ENCODE results near the gene LIPT2.
A peak's percentile ranks its signal among the peaks of the same experiment; 100 is the strongest.

The LIPT2 gene

GRCh38 chr11:74452366-74452765, 41.2 kb downstream of the LIPT2 start:
- no peaks in the 10 kb centered on the region for H3K9me3 ChIP-seq (ENCODE audit: control extremely low read depth in 1 of 5, control insufficient read depth in 4 of 5, insufficient read depth in 2 of 5, low read depth in 1 of 5, low read length in 4 of 5)
- WGBS (ENCODE audit: insufficient coverage) = 86% methylated on average over 3 of the region's 3 CpGs
- no peak for DNase-seq
- ChIA-PET CTCF (interaction anchor here (0.7 to 8.4 kb wide), 18 partner anchors 8 to 197 kb away, joined by 3 to 242 read pairs (median 5); no protein-coding TSS in a partner anchor), POLR2A (no interaction called here)
- no peak overlapping the region for H3K27ac ChIP-seq (ENCODE audit: insufficient read depth in 1 of 2, low read depth in 1 of 2, low read length in 2 of 2, poor library complexity in 1 of 2, severe bottlenecking in 2 of 2)
- peaks cover 0 to 11% (median 2%) of the 10 kb centered on the region in 4 experiments for H3K36me3 ChIP-seq (ENCODE audit: control insufficient read depth in 4 of 4, insufficient read depth in 4 of 4, low read length in 3 of 4)
- H3K4me1 ChIP-seq (ENCODE audit: control extremely low read depth in 1 of 4, control insufficient read depth in 4 of 4, insufficient read depth in 4 of 4, low read length in 3 of 4) = peaks cover 0 to 5% (median 1%) of the 10 kb centered on the region in 4 experiments
- no peak overlapping the region for H3K4me3 ChIP-seq (ENCODE audit: control insufficient read depth in 1 of 7, extremely low read depth in 1 of 7, insufficient read depth in 4 of 7, low read depth in 2 of 7, low read length in 6 of 7)
- no peaks in the 10 kb centered on the region for H3K27me3 ChIP-seq (replicated peaks in 2 of 5; ENCODE audit: control insufficient read depth in 4 of 5, insufficient read depth in 5 of 5, low read length in 4 of 5)

GRCh38 chr11:74450318-74450717, 43.2 kb downstream of the LIPT2 start:
- WGBS (ENCODE audit: insufficient coverage) = 97% methylated on average over 3 of the region's 6 CpGs
- Histone ChIP-seq H3K36me3 (ENCODE audit: control insufficient read depth in 4 of 4, insufficient read depth in 4 of 4, low read length in 3 of 4) (no peaks in the 10 kb centered on the region), H3K4me3 (ENCODE audit: control insufficient read depth in 1 of 7, extremely low read depth in 1 of 7, insufficient read depth in 4 of 7, low read depth in 2 of 7, low read length in 6 of 7) (no peak overlapping the region), H3K9me3 (ENCODE audit: control extremely low read depth in 1 of 5, control insufficient read depth in 4 of 5, insufficient read depth in 2 of 5, low read depth in 1 of 5, low read length in 4 of 5) (no peaks in the 10 kb centered on the region), H3K27me3 (replicated peaks in 2 of 5; ENCODE audit: control insufficient read depth in 4 of 5, insufficient read depth in 5 of 5, low read length in 4 of 5) (no peaks in the 10 kb centered on the region), H3K4me1 (ENCODE audit: control extremely low read depth in 1 of 4, control insufficient read depth in 4 of 4, insufficient read depth in 4 of 4, low read length in 3 of 4) (peaks cover 0 to 5% (median 1%) of the 10 kb centered on the region in 4 experiments), H3K27ac (ENCODE audit: insufficient read depth in 1 of 2, low read depth in 1 of 2, low read length in 2 of 2, poor library complexity in 1 of 2, severe bottlenecking in 2 of 2) (no peak overlapping the region)
- POLR2A ChIA-PET = no interaction called here
- CTCF ChIA-PET = interaction anchor here (0.8 to 8.4 kb wide), 30 partner anchors 8 to 198 kb away, joined by 3 to 242 read pairs (median 4); partner anchors contain the start of genes LIPT2 and PGM2L1
- DNase-seq = no peak

GRCh38 chr11:74449369-74449931, 44.1 kb downstream of the LIPT2 start:
- CTCF ChIA-PET = interaction anchor here (0.6 to 8.4 kb wide), 28 partner anchors 9 to 197 kb away, joined by 3 to 242 read pairs (median 5); partner anchors contain the start of genes LIPT2 and PGM2L1
- H3K27me3 ChIP-seq (replicated peaks in 2 of 5; ENCODE audit: control insufficient read depth in 4 of 5, insufficient read depth in 5 of 5, low read length in 4 of 5) = no peaks in the 10 kb centered on the region
- POLR2A ChIA-PET = no interaction called here
- DNase-seq = peak; percentile 75 to 87 (median 81)
- H3K4me1 ChIP-seq (ENCODE audit: control extremely low read depth in 1 of 4, control insufficient read depth in 4 of 4, insufficient read depth in 4 of 4, low read length in 3 of 4) = peaks cover 0 to 5% (median 1%) of the 10 kb centered on the region in 4 experiments
- 56% methylated on average over 1 of the region's 2 CpGs for WGBS (ENCODE audit: insufficient coverage)
- H3K9me3 ChIP-seq (ENCODE audit: control extremely low read depth in 1 of 5, control insufficient read depth in 4 of 5, insufficient read depth in 2 of 5, low read depth in 1 of 5, low read length in 4 of 5) = no peaks in the 10 kb centered on the region
- H3K27ac ChIP-seq (ENCODE audit: insufficient read depth in 1 of 2, low read depth in 1 of 2, low read length in 2 of 2, poor library complexity in 1 of 2, severe bottlenecking in 2 of 2) = no peak overlapping the region
- H3K4me3 ChIP-seq (ENCODE audit: control insufficient read depth in 1 of 7, extremely low read depth in 1 of 7, insufficient read depth in 4 of 7, low read depth in 2 of 7, low read length in 6 of 7) = peak overlapping the region in 2 of 7 experiments; percentile 6 to 25
- H3K36me3 ChIP-seq (ENCODE audit: control insufficient read depth in 4 of 4, insufficient read depth in 4 of 4, low read length in 3 of 4) = no peaks in the 10 kb centered on the region

GRCh38 chr11:74447720-74448119, 45.8 kb downstream of the LIPT2 start:
- Histone ChIP-seq H3K27ac (ENCODE audit: insufficient read depth in 1 of 2, low read depth in 1 of 2, low read length in 2 of 2, poor library complexity in 1 of 2, severe bottlenecking in 2 of 2) (no peak overlapping the region), H3K9me3 (ENCODE audit: control extremely low read depth in 1 of 5, control insufficient read depth in 4 of 5, insufficient read depth in 2 of 5, low read depth in 1 of 5, low read length in 4 of 5) (no peaks in the 10 kb centered on the region), H3K4me1 (ENCODE audit: control extremely low read depth in 1 of 4, control insufficient read depth in 4 of 4, insufficient read depth in 4 of 4, low read length in 3 of 4) (peaks cover 0 to 5% (median 1%) of the 10 kb centered on the region in 4 experiments), H3K27me3 (replicated peaks in 2 of 5; ENCODE audit: control insufficient read depth in 4 of 5, insufficient read depth in 5 of 5, low read length in 4 of 5) (no peaks in the 10 kb centered on the region), H3K4me3 (ENCODE audit: control insufficient read depth in 1 of 7, extremely low read depth in 1 of 7, insufficient read depth in 4 of 7, low read depth in 2 of 7, low read length in 6 of 7) (no peak overlapping the region), H3K36me3 (ENCODE audit: control insufficient read depth in 4 of 4, insufficient read depth in 4 of 4, low read length in 3 of 4) (no peaks in the 10 kb centered on the region)
- DNase-seq = no peak
- ChIA-PET POLR2A (no interaction called here), CTCF (interaction anchor here (0.6 to 8.4 kb wide), 8 partner anchors 13 to 926 kb away, joined by 3 to 242 read pairs (median 22); no protein-coding TSS in a partner anchor)

- H3K9me3 ChIP-seq (ENCODE audit: control extremely low read depth in 1 of 5, control insufficient read depth in 4 of 5, insufficient read depth in 2 of 5, low read depth in 1 of 5, low read length in 4 of 5) = no peaks in the 10 kb centered on the region
- H3K4me3 ChIP-seq (ENCODE audit: control insufficient read depth in 1 of 7, extremely low read depth in 1 of 7, insufficient read depth in 4 of 7, low read depth in 2 of 7, low read length in 6 of 7) = no peak overlapping the region
- CTCF ChIA-PET = interaction anchor here (0.8 to 8.1 kb wide), 6 partner anchors 9 to 202 kb away, joined by 3 to 117 read pairs (median 4); no protein-coding TSS in a partner anchor
- H3K27me3 ChIP-seq (replicated peaks in 2 of 5; ENCODE audit: control insufficient read depth in 4 of 5, insufficient read depth in 5 of 5, low read length in 4 of 5) = no peaks in the 10 kb centered on the region
- peaks cover 0 to 5% (median 1%) of the 10 kb centered on the region in 4 experiments for H3K4me1 ChIP-seq (ENCODE audit: control extremely low read depth in 1 of 4, control insufficient read depth in 4 of 4, insufficient read depth in 4 of 4, low read length in 3 of 4)
- WGBS (ENCODE audit: insufficient coverage) = no CpG with 5 or more reads among the region's 1 CpG
- POLR2A ChIA-PET = no interaction called here
- no peaks in the 10 kb centered on the region for H3K36me3 ChIP-seq (ENCODE audit: control insufficient read depth in 4 of 4, insufficient read depth in 4 of 4, low read length in 3 of 4)
- no peak overlapping the region for H3K27ac ChIP-seq (ENCODE audit: insufficient read depth in 1 of 2, low read depth in 1 of 2, low read length in 2 of 2, poor library complexity in 1 of 2, severe bottlenecking in 2 of 2)
- no peak for DNase-seq
Measured at GRCh38 chr11:74446532-74446938, 47.0 kb downstream of the LIPT2 start.

GRCh38 chr11:74444173-74444826, 49.2 kb downstream of the LIPT2 start:
- Histone ChIP-seq H3K27ac (ENCODE audit: insufficient read depth in 1 of 2, low read depth in 1 of 2, low read length in 2 of 2, poor library complexity in 1 of 2, severe bottlenecking in 2 of 2) (no peak overlapping the region), H3K4me1 (ENCODE audit: control extremely low read depth in 1 of 4, control insufficient read depth in 4 of 4, insufficient read depth in 4 of 4, low read length in 3 of 4) (peaks cover 0 to 2% (median 0%) of the 10 kb centered on the region in 4 experiments), H3K9me3 (ENCODE audit: control extremely low read depth in 1 of 5, control insufficient read depth in 4 of 5, insufficient read depth in 2 of 5, low read depth in 1 of 5, low read length in 4 of 5) (peaks cover 0 to 11% (median 2%) of the 10 kb centered on the region in 5 experiments), H3K27me3 (replicated peaks in 2 of 5; ENCODE audit: control insufficient read depth in 4 of 5, insufficient read depth in 5 of 5, low read length in 4 of 5) (no peaks in the 10 kb centered on the region), H3K4me3 (ENCODE audit: control insufficient read depth in 1 of 7, extremely low read depth in 1 of 7, insufficient read depth in 4 of 7, low read depth in 2 of 7, low read length in 6 of 7) (no peak overlapping the region), H3K36me3 (ENCODE audit: control insufficient read depth in 4 of 4, insufficient read depth in 4 of 4, low read length in 3 of 4) (no peaks in the 10 kb centered on the region)
- ChIA-PET CTCF (interaction anchor here (0.7 to 8.1 kb wide), 7 partner anchors 9 to 189 kb away, joined by 3 to 117 read pairs (median 4); no protein-coding TSS in a partner anchor), POLR2A (no interaction called here)
- DNase-seq = no peak
- 7% methylated on average over 2 of the region's 9 CpGs for WGBS (ENCODE audit: insufficient coverage)
